GM23338 (cell line): ENCODE results near the gene PRKAA2. TPM values are rescaled to one million over a fixed set of nuclear protein-coding genes. Genes with fewer than 3 reads are reported as not detected.

Experiments used
- ATAC-seq: fragments of 200-7000 bp; cut with Tn5 transposase; 3 replicates; pipeline ENCODE4 v1.9.1; 2020
- DNase-seq: peaks from one replicate; pipeline ENCODE4 v3.0.0-alpha.2; 2015; ENCODE audit warnings: low spot score
- H2AFZ ChIP-seq: fragments of 200-600 bp; sonication (generic); 2 replicates; pipeline ENCODE4 v1.8.0; 2016; ENCODE audit warnings: antibody characterized with exemption, mild to moderate bottlenecking, moderate library complexity
- H3F3A ChIP-seq: fragments of 200-600 bp; sonication (generic); replicated peaks from 2 replicates; pipeline ENCODE4 v1.8.0; 2017; ENCODE audit warnings: antibody characterized with exemption, mixed run types, low read depth
- H3K27ac ChIP-seq: fragments of 200-600 bp; sonication (generic); 2 replicates; pipeline ENCODE4 v1.6.1; 2016; ENCODE audit warnings: low read depth
- H3K27me3 ChIP-seq: fragments of 200-600 bp; sonication (generic); 2 replicates; pipeline ENCODE4 v1.8.0; 2016; ENCODE audit warnings: mild to moderate bottlenecking, mixed run types, moderate library complexity; ENCODE audit not compliant: insufficient read depth
- H3K36me3 ChIP-seq: fragments of 200-600 bp; sonication (generic); 2 replicates; pipeline ENCODE4 v1.8.0; 2016; ENCODE audit warnings: mild to moderate bottlenecking; ENCODE audit not compliant: insufficient read depth
- H3K4me1 ChIP-seq: fragments of 200-600 bp; sonication (generic); 2 replicates; pipeline ENCODE4 v1.8.0; 2016; ENCODE audit warnings: mild to moderate bottlenecking, moderate library complexity; ENCODE audit not compliant: insufficient read depth
- H3K4me2 ChIP-seq: fragments of 200-600 bp; sonication (generic); 2 replicates; pipeline ENCODE4 v1.7.1; 2017; ENCODE audit warnings: mixed run types
- H3K4me3 ChIP-seq: fragments of 200-600 bp; sonication (generic); 2 replicates; pipeline ENCODE4 v1.6.1; 2016; ENCODE audit warnings: mixed run types
- H3K79me2 ChIP-seq: fragments of 200-600 bp; sonication (generic); replicated peaks from 2 replicates; pipeline ENCODE4 v1.8.0; 2017; ENCODE audit warnings: mild to moderate bottlenecking; ENCODE audit not compliant: insufficient read depth
- H3K9me2 ChIP-seq: fragments of 200-600 bp; sonication (generic); 2 replicates; pipeline ENCODE4 v1.8.0; 2017; ENCODE audit not compliant: insufficient read depth
- H4K20me1 ChIP-seq: fragments of 200-600 bp; sonication (generic); replicated peaks from 2 replicates; pipeline ENCODE4 v1.8.0; 2017; ENCODE audit warnings: mild to moderate bottlenecking; ENCODE audit not compliant: insufficient read depth
- H3K27ac Mint-ChIP-seq: 2 replicates; pipeline ENCODE4 v1.8.0; 2020; ENCODE audit warnings: inconsistent platforms, mild to moderate bottlenecking, moderate library complexity, mixed read lengths
- H3K27me3 Mint-ChIP-seq: 3 replicates; pipeline ENCODE4 v1.8.0; 2022; ENCODE audit warnings: low read depth, mild to moderate bottlenecking, moderate library complexity, mixed read lengths, inconsistent platforms; ENCODE audit not compliant: insufficient read depth, poor library complexity
- H3K36me3 Mint-ChIP-seq: 3 replicates; pipeline ENCODE4 v1.8.0; 2021; ENCODE audit warnings: low read depth, mild to moderate bottlenecking, inconsistent platforms, moderate library complexity, mixed read lengths
- H3K4me1 Mint-ChIP-seq: 3 replicates; pipeline ENCODE4 v1.8.0; 2020; ENCODE audit warnings: mild to moderate bottlenecking, inconsistent platforms, mixed read lengths
- H3K4me3 Mint-ChIP-seq: 3 replicates; pipeline ENCODE4 v1.8.0; 2021; ENCODE audit warnings: moderate library complexity, mild to moderate bottlenecking, inconsistent platforms, mixed read lengths
- H3K9me3 Mint-ChIP-seq: 3 replicates; pipeline ENCODE4 v1.8.0; 2020; ENCODE audit warnings: moderate library complexity, mild to moderate bottlenecking, inconsistent platforms, mixed read lengths
- CREB1 ChIP-seq: fragments of 250-450 bp; sonication (Bioruptor Pico); IDR thresholded peaks from 2 replicates; pipeline ENCODE4 v1.5.0; 2020; ENCODE audit warnings: low read depth, mild to moderate bottlenecking, moderate library complexity
- EZH2 ChIP-seq: fragments of 200-600 bp; sonication (generic); IDR thresholded peaks from one replicate; pipeline ENCODE4 v1.8.0; 2017; ENCODE audit warnings: antibody characterized with exemption, mild to moderate bottlenecking, low read depth; ENCODE audit not compliant: unreplicated experiment
- EZH2phosphoT487 ChIP-seq: fragments of 200-600 bp; sonication (generic); IDR thresholded peaks from one replicate; pipeline ENCODE4 v1.8.1; 2018; ENCODE audit warnings: antibody characterized with exemption; ENCODE audit not compliant: unreplicated experiment
- JUNB ChIP-seq: IDR thresholded peaks from one replicate; pipeline ENCODE4 v1.6.1; 2016; ENCODE audit warnings: antibody characterized with exemption; ENCODE audit not compliant: unreplicated experiment
- NANOG ChIP-seq: IDR thresholded peaks from 2 replicates; pipeline ENCODE4 v1.6.1; 2016; ENCODE audit warnings: antibody characterized with exemption, borderline replicate concordance
- POLR2AphosphoS5 ChIP-seq: IDR thresholded peaks from 2 replicates; pipeline ENCODE4 v1.6.1; 2016; ENCODE audit warnings: antibody characterized with exemption, low read depth
- STAT1 ChIP-seq: IDR thresholded peaks from one replicate; pipeline ENCODE4 v1.6.1; 2016; ENCODE audit warnings: antibody characterized with exemption; ENCODE audit not compliant: unreplicated experiment
- ZNF114 ChIP-seq: fragments of 250-450 bp; sonication (Bioruptor Pico); IDR thresholded peaks from 2 replicates; pipeline ENCODE4 v1.5.0; 2020; ENCODE audit warnings: mild to moderate bottlenecking, moderate library complexity
- ZNF331 ChIP-seq: fragments of 250-450 bp; sonication (Bioruptor Pico); IDR thresholded peaks from 2 replicates; pipeline ENCODE4 v1.5.0; 2020; ENCODE audit warnings: low read depth, mild to moderate bottlenecking, moderate library complexity
- polyA plus RNA-seq: library from polyadenylated mRNA; unstranded; fragments of >200 nt; fragmentation: Nextera tagmentation; extraction: Ambion mirVana; gene quantifications from 2 replicates; pipeline ENCODE4 v1.2.1, GENCODE V29; 2016
- total RNA-seq: library from RNA; depleted of rRNA; stranded (reverse); fragments of >200 nt; shearing (Covaris generic); gene quantifications from 2 replicates; pipeline ENCODE4 v1.2.3, GENCODE V29; 2014
- TF ChIP-seq, protein P1 (sequence below), 2 experiments: fragments of 200-600 bp in 1 of 2; sonication (generic) in 1 of 2; conservative IDR thresholded peaks; 2 replicates each; pipeline versions ENCODE4 v1.5.1 to v1.6.1; 2016 to 2017; ENCODE audit warnings: antibody characterized with exemption in 2 of 2, low read depth in 2 of 2, mild to moderate bottlenecking in 2 of 2, moderate library complexity in 1 of 2
- TF ChIP-seq, protein P2 (sequence below): IDR thresholded peaks from one replicate; pipeline ENCODE4 v1.6.1; 2018; ENCODE audit warnings: antibody characterized with exemption; ENCODE audit not compliant: unreplicated experiment
- TF ChIP-seq, protein P3 (sequence below): fragments of 250-450 bp; sonication (Bioruptor Pico); IDR thresholded peaks from 2 replicates; pipeline ENCODE4 v1.5.0; 2020; ENCODE audit warnings: mild to moderate bottlenecking, moderate library complexity
- TF ChIP-seq, protein P4 (sequence below): IDR thresholded peaks from 2 replicates; pipeline ENCODE4 v1.6.1; 2016; ENCODE audit warnings: antibody characterized with exemption

Gene PRKAA2
- total and polyA plus RNA-seq, 2 experiments from 2014 or later: 3.0 to 8.7 TPM

DNA sequence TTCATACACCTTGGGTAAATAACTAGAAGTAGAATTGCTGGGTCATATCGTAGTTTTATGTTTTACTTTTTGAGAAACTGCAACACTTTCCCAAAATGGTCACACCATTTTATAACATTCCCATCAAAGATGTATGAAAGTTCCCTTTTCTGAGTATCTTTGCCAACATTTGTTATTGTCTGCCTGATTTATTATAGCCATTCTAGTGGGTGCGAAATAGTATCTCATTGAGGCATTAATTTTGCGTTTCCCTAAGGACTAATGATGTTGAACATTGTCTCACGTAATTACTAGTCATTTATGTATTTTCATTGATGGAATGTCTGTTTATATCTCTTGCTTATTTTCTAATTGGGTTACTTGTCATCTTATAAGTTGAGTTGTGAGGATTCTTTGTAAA, 3.4 kb downstream of the PRKAA2 start:
- ATAC-seq (no peak), DNase-seq (no peak)
- no peak for TF ChIP-seq STAT1
- TF ChIP-seq JUNB: no peak
- no peak for TF ChIP-seq POLR2AphosphoS5
- TF ChIP-seq EZH2: no peak
- no peak for TF ChIP-seq NANOG
- TF ChIP-seq CREB1: no peak
- TF ChIP-seq, protein P1, sequence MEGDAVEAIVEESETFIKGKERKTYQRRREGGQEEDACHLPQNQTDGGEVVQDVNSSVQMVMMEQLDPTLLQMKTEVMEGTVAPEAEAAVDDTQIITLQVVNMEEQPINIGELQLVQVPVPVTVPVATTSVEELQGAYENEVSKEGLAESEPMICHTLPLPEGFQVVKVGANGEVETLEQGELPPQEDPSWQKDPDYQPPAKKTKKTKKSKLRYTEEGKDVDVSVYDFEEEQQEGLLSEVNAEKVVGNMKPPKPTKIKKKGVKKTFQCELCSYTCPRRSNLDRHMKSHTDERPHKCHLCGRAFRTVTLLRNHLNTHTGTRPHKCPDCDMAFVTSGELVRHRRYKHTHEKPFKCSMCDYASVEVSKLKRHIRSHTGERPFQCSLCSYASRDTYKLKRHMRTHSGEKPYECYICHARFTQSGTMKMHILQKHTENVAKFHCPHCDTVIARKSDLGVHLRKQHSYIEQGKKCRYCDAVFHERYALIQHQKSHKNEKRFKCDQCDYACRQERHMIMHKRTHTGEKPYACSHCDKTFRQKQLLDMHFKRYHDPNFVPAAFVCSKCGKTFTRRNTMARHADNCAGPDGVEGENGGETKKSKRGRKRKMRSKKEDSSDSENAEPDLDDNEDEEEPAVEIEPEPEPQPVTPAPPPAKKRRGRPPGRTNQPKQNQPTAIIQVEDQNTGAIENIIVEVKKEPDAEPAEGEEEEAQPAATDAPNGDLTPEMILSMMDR (conservative IDR thresholded peaks at IDR 0.05; ENCODE audit: low read depth in 2 of 2): no peak
- TF ChIP-seq, protein P2, sequence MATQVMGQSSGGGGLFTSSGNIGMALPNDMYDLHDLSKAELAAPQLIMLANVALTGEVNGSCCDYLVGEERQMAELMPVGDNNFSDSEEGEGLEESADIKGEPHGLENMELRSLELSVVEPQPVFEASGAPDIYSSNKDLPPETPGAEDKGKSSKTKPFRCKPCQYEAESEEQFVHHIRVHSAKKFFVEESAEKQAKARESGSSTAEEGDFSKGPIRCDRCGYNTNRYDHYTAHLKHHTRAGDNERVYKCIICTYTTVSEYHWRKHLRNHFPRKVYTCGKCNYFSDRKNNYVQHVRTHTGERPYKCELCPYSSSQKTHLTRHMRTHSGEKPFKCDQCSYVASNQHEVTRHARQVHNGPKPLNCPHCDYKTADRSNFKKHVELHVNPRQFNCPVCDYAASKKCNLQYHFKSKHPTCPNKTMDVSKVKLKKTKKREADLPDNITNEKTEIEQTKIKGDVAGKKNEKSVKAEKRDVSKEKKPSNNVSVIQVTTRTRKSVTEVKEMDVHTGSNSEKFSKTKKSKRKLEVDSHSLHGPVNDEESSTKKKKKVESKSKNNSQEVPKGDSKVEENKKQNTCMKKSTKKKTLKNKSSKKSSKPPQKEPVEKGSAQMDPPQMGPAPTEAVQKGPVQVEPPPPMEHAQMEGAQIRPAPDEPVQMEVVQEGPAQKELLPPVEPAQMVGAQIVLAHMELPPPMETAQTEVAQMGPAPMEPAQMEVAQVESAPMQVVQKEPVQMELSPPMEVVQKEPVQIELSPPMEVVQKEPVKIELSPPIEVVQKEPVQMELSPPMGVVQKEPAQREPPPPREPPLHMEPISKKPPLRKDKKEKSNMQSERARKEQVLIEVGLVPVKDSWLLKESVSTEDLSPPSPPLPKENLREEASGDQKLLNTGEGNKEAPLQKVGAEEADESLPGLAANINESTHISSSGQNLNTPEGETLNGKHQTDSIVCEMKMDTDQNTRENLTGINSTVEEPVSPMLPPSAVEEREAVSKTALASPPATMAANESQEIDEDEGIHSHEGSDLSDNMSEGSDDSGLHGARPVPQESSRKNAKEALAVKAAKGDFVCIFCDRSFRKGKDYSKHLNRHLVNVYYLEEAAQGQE: no peak
- no peak for TF ChIP-seq ZNF331
- no peak for TF ChIP-seq EZH2phosphoT487
- TF ChIP-seq, protein P3, sequence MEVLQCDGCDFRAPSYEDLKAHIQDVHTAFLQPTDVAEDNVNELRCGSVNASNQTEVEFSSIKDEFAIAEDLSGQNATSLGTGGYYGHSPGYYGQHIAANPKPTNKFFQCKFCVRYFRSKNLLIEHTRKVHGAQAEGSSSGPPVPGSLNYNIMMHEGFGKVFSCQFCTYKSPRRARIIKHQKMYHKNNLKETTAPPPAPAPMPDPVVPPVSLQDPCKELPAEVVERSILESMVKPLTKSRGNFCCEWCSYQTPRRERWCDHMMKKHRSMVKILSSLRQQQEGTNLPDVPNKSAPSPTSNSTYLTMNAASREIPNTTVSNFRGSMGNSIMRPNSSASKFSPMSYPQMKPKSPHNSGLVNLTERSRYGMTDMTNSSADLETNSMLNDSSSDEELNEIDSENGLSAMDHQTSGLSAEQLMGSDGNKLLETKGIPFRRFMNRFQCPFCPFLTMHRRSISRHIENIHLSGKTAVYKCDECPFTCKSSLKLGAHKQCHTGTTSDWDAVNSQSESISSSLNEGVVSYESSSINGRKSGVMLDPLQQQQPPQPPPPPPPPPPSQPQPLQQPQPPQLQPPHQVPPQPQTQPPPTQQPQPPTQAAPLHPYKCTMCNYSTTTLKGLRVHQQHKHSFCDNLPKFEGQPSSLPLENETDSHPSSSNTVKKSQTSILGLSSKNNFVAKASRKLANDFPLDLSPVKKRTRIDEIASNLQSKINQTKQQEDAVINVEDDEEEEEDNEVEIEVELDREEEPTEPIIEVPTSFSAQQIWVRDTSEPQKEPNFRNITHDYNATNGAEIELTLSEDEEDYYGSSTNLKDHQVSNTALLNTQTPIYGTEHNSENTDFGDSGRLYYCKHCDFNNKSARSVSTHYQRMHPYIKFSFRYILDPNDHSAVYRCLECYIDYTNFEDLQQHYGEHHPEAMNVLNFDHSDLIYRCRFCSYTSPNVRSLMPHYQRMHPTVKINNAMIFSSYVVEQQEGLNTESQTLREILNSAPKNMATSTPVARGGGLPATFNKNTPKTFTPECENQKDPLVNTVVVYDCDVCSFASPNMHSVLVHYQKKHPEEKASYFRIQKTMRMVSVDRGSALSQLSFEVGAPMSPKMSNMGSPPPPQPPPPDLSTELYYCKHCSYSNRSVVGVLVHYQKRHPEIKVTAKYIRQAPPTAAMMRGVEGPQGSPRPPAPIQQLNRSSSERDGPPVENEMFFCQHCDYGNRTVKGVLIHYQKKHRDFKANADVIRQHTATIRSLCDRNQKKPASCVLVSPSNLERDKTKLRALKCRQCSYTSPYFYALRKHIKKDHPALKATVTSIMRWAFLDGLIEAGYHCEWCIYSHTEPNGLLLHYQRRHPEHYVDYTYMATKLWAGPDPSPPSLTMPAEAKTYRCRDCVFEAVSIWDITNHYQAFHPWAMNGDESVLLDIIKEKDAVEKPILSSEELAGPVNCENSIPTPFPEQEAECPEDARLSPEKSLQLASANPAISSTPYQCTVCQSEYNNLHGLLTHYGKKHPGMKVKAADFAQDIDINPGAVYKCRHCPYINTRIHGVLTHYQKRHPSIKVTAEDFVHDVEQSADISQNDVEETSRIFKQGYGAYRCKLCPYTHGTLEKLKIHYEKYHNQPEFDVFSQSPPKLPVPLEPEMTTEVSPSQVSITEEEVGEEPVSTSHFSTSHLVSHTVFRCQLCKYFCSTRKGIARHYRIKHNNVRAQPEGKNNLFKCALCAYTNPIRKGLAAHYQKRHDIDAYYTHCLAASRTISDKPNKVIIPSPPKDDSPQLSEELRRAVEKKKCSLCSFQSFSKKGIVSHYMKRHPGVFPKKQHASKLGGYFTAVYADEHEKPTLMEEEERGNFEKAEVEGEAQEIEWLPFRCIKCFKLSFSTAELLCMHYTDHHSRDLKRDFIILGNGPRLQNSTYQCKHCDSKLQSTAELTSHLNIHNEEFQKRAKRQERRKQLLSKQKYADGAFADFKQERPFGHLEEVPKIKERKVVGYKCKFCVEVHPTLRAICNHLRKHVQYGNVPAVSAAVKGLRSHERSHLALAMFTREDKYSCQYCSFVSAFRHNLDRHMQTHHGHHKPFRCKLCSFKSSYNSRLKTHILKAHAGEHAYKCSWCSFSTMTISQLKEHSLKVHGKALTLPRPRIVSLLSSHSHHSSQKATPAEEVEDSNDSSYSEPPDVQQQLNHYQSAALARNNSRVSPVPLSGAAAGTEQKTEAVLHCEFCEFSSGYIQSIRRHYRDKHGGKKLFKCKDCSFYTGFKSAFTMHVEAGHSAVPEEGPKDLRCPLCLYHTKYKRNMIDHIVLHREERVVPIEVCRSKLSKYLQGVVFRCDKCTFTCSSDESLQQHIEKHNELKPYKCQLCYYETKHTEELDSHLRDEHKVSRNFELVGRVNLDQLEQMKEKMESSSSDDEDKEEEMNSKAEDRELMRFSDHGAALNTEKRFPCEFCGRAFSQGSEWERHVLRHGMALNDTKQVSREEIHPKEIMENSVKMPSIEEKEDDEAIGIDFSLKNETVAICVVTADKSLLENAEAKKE (CRISPR knock-in tag): no peak
- TF ChIP-seq, protein P4, sequence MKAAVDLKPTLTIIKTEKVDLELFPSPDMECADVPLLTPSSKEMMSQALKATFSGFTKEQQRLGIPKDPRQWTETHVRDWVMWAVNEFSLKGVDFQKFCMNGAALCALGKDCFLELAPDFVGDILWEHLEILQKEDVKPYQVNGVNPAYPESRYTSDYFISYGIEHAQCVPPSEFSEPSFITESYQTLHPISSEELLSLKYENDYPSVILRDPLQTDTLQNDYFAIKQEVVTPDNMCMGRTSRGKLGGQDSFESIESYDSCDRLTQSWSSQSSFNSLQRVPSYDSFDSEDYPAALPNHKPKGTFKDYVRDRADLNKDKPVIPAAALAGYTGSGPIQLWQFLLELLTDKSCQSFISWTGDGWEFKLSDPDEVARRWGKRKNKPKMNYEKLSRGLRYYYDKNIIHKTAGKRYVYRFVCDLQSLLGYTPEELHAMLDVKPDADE: no peak
- TF ChIP-seq ZNF114 (CRISPR knock-in tag): no peak
- H3K4me1 ChIP-seq: peaks cover 7% of the 10 kb centered on the region
- no peaks in the 10 kb centered on the region for H3K9me2 ChIP-seq
- H3K27ac ChIP-seq: no peak overlapping the region
- H3K4me1 Mint-ChIP-seq: peaks cover 12% of the 10 kb centered on the region
- H3K79me2 ChIP-seq: peaks cover 38% of the 10 kb centered on the region; the same call in 1 of the 2 replicates
- no peak overlapping the region for H3K4me3 Mint-ChIP-seq
- H3K4me3 ChIP-seq: no peak overlapping the region
- H3K36me3 ChIP-seq: no peaks in the 10 kb centered on the region
- H2AFZ ChIP-seq: no peak overlapping the region
- H4K20me1 ChIP-seq: no peaks in the 10 kb centered on the region
- H3K27ac Mint-ChIP-seq: no peak overlapping the region
- no peaks in the 10 kb centered on the region for H3K36me3 Mint-ChIP-seq
- H3F3A ChIP-seq: peaks cover 7% of the 10 kb centered on the region; the same call in 1 of the 2 replicates
- no peaks in the 10 kb centered on the region; the same call in 2 of the 3 replicates for H3K9me3 Mint-ChIP-seq
- no peak overlapping the region for H3K4me2 ChIP-seq
- H3K27me3 ChIP-seq: peaks cover 27% of the 10 kb centered on the region
- peaks cover 14% of the 10 kb centered on the region for H3K27me3 Mint-ChIP-seq
